AG10803 (cell line): ENCODE results near the gene FRMPD4.

Source experiments
- DNase-seq: peaks from one replicate; pipeline ENCODE4 v3.0.0; 2010; ENCODE audit warnings: low read depth
- H3K4me3 ChIP-seq: 2 replicates; pipeline ENCODE4 v1.5.1; 2011; ENCODE audit warnings: mild to moderate bottlenecking, low read length, control low read depth
- CTCF ChIP-seq: conservative IDR thresholded peaks from 2 replicates; pipeline ENCODE4 v1.5.1; 2011; ENCODE audit warnings: mild to moderate bottlenecking, low read length, control low read depth, inconsistent platforms

The FRMPD4 gene

DNA sequence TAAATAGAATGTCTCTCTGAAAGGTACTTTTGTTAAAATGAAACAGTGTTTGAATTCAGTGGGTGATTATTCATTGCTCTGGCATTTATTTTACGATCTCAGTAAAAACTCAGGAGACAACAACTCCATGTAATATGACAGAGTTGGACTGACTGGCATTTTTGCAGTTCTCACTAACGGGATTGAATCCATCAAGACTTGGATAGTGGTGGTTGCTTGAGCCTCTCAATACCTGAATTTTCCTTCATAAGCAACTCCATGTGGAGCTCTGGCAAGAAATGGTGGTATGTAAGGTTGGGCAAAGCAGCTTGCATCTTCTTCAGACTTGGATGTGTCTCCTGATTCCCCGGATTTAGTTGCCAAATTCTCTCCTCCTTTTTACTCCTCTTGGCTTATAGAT is 72.7 kb downstream of the FRMPD4 start:
- TF ChIP-seq CTCF: no peak
- DNase-seq: peak; percentile 60
- H3K4me3 ChIP-seq: peak overlapping the region; percentile 28

GRCh38 chrX:12223650-12224049 is 85.4 kb downstream of the FRMPD4 start:
- DNase-seq: peak; percentile 43
- TF ChIP-seq CTCF: no peak
- H3K4me3 ChIP-seq: no peak overlapping the region

- no peak overlapping the region for H3K4me3 ChIP-seq
- DNase-seq: no peak
- TF ChIP-seq CTCF: no peak
Observed at GRCh38 chrX:12225107-12225506, 86.8 kb downstream of the FRMPD4 start.

GRCh38 chrX:12227412-12228041 is 89.3 kb downstream of the FRMPD4 start:
- no peak overlapping the region for H3K4me3 ChIP-seq
- DNase-seq: no peak
- no peak for TF ChIP-seq CTCF

DNA sequence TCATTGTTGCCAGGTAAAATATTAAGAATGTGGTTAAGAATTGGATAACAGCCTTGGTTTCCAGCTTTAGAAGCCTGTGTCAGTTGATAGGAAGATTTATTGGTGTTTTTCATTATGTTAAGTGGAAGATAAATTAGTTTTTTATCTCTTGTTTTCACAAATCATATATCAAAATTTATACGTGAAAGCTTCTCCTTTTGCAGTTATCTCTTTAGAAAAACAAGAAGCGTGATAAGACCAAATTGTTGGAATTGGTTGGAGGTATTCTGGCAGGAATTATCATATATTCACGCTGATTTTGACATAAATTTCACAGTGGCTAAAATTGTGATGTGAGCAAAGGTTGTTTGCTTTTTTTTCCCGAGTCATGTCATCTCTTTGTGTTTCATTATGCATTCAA is 90.6 kb downstream of the FRMPD4 start:
- no peak overlapping the region for H3K4me3 ChIP-seq
- DNase-seq: no peak
- TF ChIP-seq CTCF: no peak

GRCh38 chrX:12229986-12230385 is 91.7 kb downstream of the FRMPD4 start:
- no peak overlapping the region for H3K4me3 ChIP-seq
- no peak for TF ChIP-seq CTCF
- DNase-seq: no peak

GRCh38 chrX:12234534-12235329 is 96.5 kb downstream of the FRMPD4 start:
- no peak overlapping the region for H3K4me3 ChIP-seq
- DNase-seq: no peak
- TF ChIP-seq CTCF: no peak
